ENCODE measurements around the gene PEAR1. TPM values are rescaled to one million over a fixed set of nuclear protein-coding genes. Genes with fewer than 3 reads are reported as not detected.

Gene PEAR1
- total RNA-seq, 2 donors from 2014 or later, result 31.0 to 34.9 TPM

DNA sequence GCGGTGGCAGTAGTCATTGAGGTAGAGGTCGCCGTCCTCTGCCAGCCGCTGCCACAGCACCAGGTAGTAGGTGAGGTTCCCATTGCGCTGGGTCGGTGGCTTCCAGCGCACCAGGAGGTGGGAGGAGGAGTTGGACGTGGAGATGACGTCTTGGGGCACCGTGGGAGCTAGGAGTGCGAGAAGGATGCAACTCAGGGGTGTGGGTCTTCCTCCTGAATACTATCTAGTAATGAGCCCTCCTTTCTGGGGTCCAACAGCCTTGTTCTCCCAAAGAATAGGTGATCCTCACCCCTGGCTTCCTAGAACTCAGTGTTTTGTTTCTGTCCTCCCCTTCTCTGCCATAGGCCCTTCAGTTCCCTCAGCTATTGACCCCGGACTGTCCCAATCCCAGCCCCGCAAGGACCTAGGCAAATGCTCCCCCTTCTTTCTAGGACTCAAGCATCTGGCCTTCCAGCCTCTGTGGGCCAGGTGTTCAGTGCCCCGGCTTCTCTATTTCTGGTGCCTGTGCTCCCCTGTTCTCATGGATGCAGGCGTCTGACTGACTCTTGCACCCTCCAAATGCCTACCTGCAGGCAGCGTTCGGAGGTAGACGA, 47.5 kb upstream of the PEAR1 start:
- no peaks in the 10 kb centered on the region for H3K36me3 ChIP-seq
- no peaks in the 10 kb centered on the region for H3K9me3 ChIP-seq
- TF ChIP-seq, protein P1, sequence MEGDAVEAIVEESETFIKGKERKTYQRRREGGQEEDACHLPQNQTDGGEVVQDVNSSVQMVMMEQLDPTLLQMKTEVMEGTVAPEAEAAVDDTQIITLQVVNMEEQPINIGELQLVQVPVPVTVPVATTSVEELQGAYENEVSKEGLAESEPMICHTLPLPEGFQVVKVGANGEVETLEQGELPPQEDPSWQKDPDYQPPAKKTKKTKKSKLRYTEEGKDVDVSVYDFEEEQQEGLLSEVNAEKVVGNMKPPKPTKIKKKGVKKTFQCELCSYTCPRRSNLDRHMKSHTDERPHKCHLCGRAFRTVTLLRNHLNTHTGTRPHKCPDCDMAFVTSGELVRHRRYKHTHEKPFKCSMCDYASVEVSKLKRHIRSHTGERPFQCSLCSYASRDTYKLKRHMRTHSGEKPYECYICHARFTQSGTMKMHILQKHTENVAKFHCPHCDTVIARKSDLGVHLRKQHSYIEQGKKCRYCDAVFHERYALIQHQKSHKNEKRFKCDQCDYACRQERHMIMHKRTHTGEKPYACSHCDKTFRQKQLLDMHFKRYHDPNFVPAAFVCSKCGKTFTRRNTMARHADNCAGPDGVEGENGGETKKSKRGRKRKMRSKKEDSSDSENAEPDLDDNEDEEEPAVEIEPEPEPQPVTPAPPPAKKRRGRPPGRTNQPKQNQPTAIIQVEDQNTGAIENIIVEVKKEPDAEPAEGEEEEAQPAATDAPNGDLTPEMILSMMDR (IDR thresholded peaks at IDR 0.05), result no peak
- H3K4me1 ChIP-seq (ENCODE audit: control insufficient read depth in 1 of 2, low read depth in 2 of 2), result no peaks in the 10 kb centered on the region
- H3K27me3 ChIP-seq (replicated peaks; ENCODE audit: insufficient read depth), result no peaks in the 10 kb centered on the region
- no peak overlapping the region for H3K4me3 ChIP-seq
- no peak for DNase-seq (ENCODE audit: low spot score)
- no peak overlapping the region for H3K27ac ChIP-seq
- ATAC-seq (ENCODE audit: insufficient number of reproducible peaks, low FRiP score, low read depth), result no peak

DNA sequence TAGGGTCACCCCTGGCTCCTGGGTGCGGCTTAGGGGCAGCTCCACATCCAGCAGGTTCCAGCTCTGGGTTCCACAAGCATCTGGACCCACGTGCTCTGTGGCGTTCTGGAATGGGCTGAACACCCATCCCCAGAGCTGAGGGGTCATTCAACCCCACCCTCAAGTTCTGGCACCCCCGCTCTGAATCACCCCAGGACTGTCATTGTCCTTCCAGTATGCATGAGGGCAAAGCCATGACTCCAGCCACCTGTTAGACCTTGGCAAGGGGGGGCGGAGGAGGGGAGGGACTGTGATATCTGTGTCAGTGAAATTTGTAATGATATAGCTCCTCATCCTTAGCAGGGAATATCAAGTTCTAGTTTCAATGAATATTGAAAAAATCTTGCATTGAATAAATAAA, 46.9 kb upstream of the PEAR1 start:
- TF ChIP-seq, protein P1 (IDR thresholded peaks at IDR 0.05), result no peak
- no peaks in the 10 kb centered on the region for H3K4me1 ChIP-seq (ENCODE audit: control insufficient read depth in 1 of 2, low read depth in 2 of 2)
- no peaks in the 10 kb centered on the region for H3K36me3 ChIP-seq
- no peaks in the 10 kb centered on the region for H3K9me3 ChIP-seq
- H3K4me3 ChIP-seq, result no peak overlapping the region
- no peaks in the 10 kb centered on the region for H3K27me3 ChIP-seq (replicated peaks; ENCODE audit: insufficient read depth)
- ATAC-seq (ENCODE audit: insufficient number of reproducible peaks, low FRiP score, low read depth) (no peak), DNase-seq (ENCODE audit: low spot score) (no peak)
- no peak overlapping the region for H3K27ac ChIP-seq

- no peak for ATAC-seq (ENCODE audit: insufficient number of reproducible peaks, low FRiP score, low read depth)
- no peaks in the 10 kb centered on the region for H3K4me1 ChIP-seq (ENCODE audit: control insufficient read depth in 1 of 2, low read depth in 2 of 2)
- no peak overlapping the region for H3K4me3 ChIP-seq
- TF ChIP-seq, protein P1 (IDR thresholded peaks at IDR 0.05), result no peak
- H3K27ac ChIP-seq, result no peak overlapping the region
- H3K27me3 ChIP-seq (replicated peaks; ENCODE audit: insufficient read depth), result no peaks in the 10 kb centered on the region
- DNase-seq (ENCODE audit: low spot score), result no peak
- no peaks in the 10 kb centered on the region for H3K9me3 ChIP-seq
- no peaks in the 10 kb centered on the region for H3K36me3 ChIP-seq
Measured at GRCh38 chr1:156847591-156848460, 45.7 kb upstream of the PEAR1 start.

DNA sequence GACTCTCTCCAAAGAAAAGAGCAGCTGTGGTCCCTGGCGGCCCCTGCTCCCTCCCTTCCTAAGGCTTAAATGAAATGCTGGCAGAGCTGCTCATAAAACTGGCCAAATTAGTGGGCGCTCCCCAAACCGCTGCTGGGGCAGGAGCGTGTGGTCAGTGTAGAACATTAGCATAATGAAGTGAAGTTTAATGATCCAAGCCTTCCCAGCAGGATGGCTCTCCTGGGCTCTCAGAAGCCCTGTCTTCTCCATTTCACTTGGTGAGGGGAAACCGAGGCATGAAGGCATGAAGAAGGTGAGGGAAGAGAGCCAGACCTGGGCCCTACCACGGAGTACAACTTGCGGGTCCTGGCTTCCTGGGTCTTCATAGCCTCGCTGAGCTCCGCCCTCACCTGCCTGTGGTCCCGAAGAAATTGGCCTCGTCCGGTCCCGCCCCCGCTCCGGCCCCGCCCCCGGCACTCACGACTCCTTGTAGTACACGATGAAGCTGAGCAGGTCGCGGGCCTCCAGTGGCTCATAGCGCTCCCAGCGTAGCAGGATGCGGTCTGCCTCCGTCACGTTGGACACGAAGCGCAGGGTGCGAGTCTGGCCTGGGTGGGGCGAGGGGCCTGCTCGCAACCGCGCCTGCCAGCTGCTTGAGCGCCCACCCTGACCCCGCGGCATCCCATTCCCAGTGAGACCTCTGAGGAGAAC, 44.9 kb upstream of the PEAR1 start:
- ATAC-seq (ENCODE audit: insufficient number of reproducible peaks, low FRiP score, low read depth), result no peak
- Histone ChIP-seq H3K4me1 (ENCODE audit: control insufficient read depth in 1 of 2, low read depth in 2 of 2) (no peaks in the 10 kb centered on the region), H3K9me3 (no peaks in the 10 kb centered on the region), H3K4me3 (no peak overlapping the region), H3K36me3 (no peaks in the 10 kb centered on the region), H3K27ac (no peak overlapping the region), H3K27me3 (replicated peaks; ENCODE audit: insufficient read depth) (no peaks in the 10 kb centered on the region)
- TF ChIP-seq, protein P1 (IDR thresholded peaks at IDR 0.05), result no peak
- no peak for DNase-seq (ENCODE audit: low spot score)

- DNase-seq (ENCODE audit: low spot score) (no peak), ATAC-seq (ENCODE audit: insufficient number of reproducible peaks, low FRiP score, low read depth) (no peak)
- no peaks in the 10 kb centered on the region for H3K4me1 ChIP-seq (ENCODE audit: control insufficient read depth in 1 of 2, low read depth in 2 of 2)
- no peak overlapping the region for H3K27ac ChIP-seq
- H3K4me3 ChIP-seq, result no peak overlapping the region
- no peaks in the 10 kb centered on the region for H3K27me3 ChIP-seq (replicated peaks; ENCODE audit: insufficient read depth)
- TF ChIP-seq, protein P1 (IDR thresholded peaks at IDR 0.05), result no peak
- H3K36me3 ChIP-seq, result no peaks in the 10 kb centered on the region
- H3K9me3 ChIP-seq, result no peaks in the 10 kb centered on the region
Measured at GRCh38 chr1:156849151-156849496, 44.4 kb upstream of the PEAR1 start.

Measured in thoracic aorta (tissue), 2 donors.